DMS53 (cell line): ENCODE results near the gene CLDN17.

Source experiments
- DNase-seq: peaks from one replicate; lab custom pipeline; 2025; lab: John Stamatoyannopoulos, UW

Gene CLDN17

GRCh38 chr21:30117631-30118030, 49.0 kb downstream of the CLDN17 start:
- DNase-seq: no peak

GRCh38 chr21:30116479-30116878, 50.1 kb downstream of the CLDN17 start:
- DNase-seq: no peak
